Measurements from ENCODE around the gene OR5AP2.
"Not testable (repeated sequence)": the region's sequence is repeated elsewhere in the genome, so short reads cannot be mapped to it uniquely, and the experiment has no call there.

Gene OR5AP2

GRCh38 chr11:56642339-56642738 is at the start of gene OR5AP2:
Gene OR5AP2 (minus strand): TSS chr11:56642439. CDS start chr11:56642439, 0 bp downstream.
- TF ChIP-seq, protein P1, sequence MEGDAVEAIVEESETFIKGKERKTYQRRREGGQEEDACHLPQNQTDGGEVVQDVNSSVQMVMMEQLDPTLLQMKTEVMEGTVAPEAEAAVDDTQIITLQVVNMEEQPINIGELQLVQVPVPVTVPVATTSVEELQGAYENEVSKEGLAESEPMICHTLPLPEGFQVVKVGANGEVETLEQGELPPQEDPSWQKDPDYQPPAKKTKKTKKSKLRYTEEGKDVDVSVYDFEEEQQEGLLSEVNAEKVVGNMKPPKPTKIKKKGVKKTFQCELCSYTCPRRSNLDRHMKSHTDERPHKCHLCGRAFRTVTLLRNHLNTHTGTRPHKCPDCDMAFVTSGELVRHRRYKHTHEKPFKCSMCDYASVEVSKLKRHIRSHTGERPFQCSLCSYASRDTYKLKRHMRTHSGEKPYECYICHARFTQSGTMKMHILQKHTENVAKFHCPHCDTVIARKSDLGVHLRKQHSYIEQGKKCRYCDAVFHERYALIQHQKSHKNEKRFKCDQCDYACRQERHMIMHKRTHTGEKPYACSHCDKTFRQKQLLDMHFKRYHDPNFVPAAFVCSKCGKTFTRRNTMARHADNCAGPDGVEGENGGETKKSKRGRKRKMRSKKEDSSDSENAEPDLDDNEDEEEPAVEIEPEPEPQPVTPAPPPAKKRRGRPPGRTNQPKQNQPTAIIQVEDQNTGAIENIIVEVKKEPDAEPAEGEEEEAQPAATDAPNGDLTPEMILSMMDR (IDR thresholded peaks at IDR 0.05; ENCODE audit: low read length, missing control alignments): no peak
- no peak for DNase-seq (ENCODE audit: low read depth)
- no peak within 1 kb of the TSS for H3K4me3 ChIP-seq (replicated peaks; ENCODE audit: low read depth, low read length)

- H3K4me3 ChIP-seq (replicated peaks; ENCODE audit: low read depth, low read length); DNase-seq (ENCODE audit: low read depth): not testable (repeated sequence)
Observed at GRCh38 chr11:56691179-56691578, 48.9 kb upstream of the OR5AP2 start.

DNA sequence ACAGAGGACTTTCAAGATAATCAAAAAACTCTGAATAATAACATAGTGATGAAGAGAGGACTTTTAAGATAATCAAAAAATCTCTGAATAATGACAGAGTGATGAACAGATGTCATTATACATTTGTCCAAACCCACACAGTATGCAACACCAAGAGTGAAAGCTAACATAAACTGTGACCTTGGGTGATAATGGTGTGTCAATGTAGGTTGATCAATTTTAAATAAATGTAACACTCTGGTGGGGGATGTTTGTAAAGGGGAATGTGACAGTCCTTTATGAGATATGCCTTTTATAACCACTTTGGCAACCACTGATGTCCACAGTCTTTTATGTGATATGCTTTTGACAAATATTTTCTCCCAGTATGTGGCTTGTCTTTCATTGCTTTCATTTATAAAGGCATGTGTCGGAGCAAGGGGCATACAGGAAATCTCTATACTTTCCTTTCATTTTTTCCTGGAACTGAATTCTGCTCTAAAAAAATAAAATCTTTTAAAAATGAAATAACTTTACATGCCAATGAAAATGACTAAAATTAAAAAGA is 46.4 kb upstream of the OR5AP2 start:
- TF ChIP-seq, protein P1 (IDR thresholded peaks at IDR 0.05; ENCODE audit: low read length, missing control alignments): no peak
- no peak for DNase-seq (ENCODE audit: low read depth)
- H3K4me3 ChIP-seq (replicated peaks; ENCODE audit: low read depth, low read length): no peak overlapping the region

DNA sequence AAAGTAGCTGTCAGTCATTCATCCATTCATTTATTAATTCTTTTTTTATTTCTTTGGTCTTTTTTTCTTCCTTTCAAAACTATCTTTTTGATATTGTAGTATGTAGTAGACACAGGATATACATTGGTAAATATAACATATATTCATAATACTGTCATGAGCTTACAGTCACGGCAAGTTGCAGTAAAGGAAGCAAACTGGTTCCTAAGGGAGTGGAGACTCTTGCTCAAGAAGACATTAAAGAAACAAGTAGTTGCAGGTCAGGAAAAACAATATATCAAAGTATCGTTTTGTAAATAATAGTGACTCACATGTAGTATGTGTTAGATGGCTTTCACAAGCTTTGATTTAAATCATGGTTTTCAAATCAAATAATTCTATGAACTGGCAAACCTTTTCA is 28.7 kb upstream of the OR5AP2 start:
- TF ChIP-seq, protein P1 (IDR thresholded peaks at IDR 0.05; ENCODE audit: low read length, missing control alignments): no peak
- no peak for DNase-seq (ENCODE audit: low read depth)
- no peak overlapping the region for H3K4me3 ChIP-seq (replicated peaks; ENCODE audit: low read depth, low read length)

GRCh38 chr11:56663386-56663785 is 21.1 kb upstream of the OR5AP2 start, which contains the start of gene OR5AR1:
Gene OR5AR1 (plus strand): TSS chr11:56663686. CDS start chr11:56663686, 0 bp downstream.
- H3K4me3 ChIP-seq (replicated peaks; ENCODE audit: low read depth, low read length): no peak within 1 kb of the TSS
- DNase-seq (ENCODE audit: low read depth): no peak
- TF ChIP-seq, protein P1 (IDR thresholded peaks at IDR 0.05; ENCODE audit: low read length, missing control alignments): no peak

DNA sequence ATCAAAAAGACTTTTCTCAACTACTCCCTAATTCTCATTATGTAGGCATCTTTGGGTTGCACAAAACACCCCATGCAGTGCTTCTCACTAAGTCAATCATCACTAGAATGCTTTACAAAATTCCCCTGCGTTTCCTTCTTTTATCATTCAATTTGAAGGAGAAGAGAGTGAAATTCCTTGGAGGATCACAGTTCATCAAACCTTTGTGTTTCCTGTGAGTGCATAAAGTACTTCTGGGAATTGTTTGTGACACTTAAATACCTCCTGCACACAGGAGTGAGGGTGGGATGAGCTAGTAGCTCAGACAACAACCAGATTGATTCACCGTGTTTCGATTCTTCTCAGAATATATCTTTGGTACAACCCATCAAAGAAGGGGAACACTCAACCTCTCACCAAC is 17.5 kb upstream of the OR5AP2 start:
- no peak overlapping the region for H3K4me3 ChIP-seq (replicated peaks; ENCODE audit: low read depth, low read length)
- no peak for DNase-seq (ENCODE audit: low read depth)
- TF ChIP-seq, protein P1 (IDR thresholded peaks at IDR 0.05; ENCODE audit: low read length, missing control alignments): no peak

DNA sequence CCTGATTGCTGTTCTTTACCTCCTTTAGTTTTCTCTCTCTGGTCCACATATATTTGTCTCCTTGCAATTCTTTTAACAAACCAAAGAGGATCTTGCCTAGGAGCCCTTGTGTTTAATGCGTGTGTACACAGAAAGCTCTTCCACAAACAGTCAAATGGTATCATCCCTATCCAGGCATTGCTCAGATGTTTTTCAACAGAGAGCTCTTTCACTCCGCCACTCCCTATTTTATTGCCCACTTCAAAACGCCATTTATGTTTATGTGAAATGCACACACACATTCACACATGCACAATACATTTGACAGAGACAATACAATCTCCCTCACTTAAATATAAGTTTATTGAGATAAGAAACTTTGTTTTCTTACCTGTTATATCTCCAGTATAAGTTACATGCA is 4.7 kb downstream of the OR5AP2 start:
- TF ChIP-seq, protein P1 (IDR thresholded peaks at IDR 0.05; ENCODE audit: low read length, missing control alignments): no peak
- DNase-seq (ENCODE audit: low read depth): no peak
- H3K4me3 ChIP-seq (replicated peaks; ENCODE audit: low read depth, low read length): no peak overlapping the region

All from fibroblast of pulmonary artery (primary cell).